Upper lobe of left lung (tissue), 4 donors: ENCODE data around the gene PAX9.

Experiments
- CTCF ChIP-seq, 6 experiments: fragments of 450-650 bp in 4 of 6; fragments of 200-600 bp in 2 of 6; sonication (generic) in 2 of 6; IDR thresholded peaks; one replicate each; pipeline ENCODE4 v1.5.1; 2016 to 2019; ENCODE audit warnings: antibody characterized with exemption in 6 of 6
- POLR2A ChIP-seq, 4 donors: fragments of 450-650 bp; IDR thresholded peaks; one replicate each; pipeline ENCODE4 v1.5.1; 2016 to 2017; ENCODE audit warnings: antibody characterized with exemption in 4 of 4, mild to moderate bottlenecking in 2 of 4

DNA sequence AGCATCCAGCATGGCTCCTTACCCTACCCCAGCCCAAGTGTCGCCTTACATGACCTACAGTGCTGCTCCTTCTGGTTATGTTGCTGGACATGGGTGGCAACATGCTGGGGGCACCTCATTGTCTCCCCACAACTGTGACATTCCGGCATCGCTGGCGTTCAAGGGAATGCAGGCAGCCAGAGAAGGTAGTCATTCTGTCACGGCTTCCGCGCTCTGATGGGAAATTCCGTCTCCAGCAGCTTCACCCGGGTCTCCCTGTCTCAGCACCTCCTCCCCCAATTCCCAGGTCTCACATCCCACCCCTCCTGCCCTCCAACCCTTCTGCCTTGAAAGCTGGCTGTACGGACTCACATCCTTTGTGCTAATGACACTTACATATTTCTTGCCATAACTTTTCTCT is 14.6 kb downstream of the PAX9 start:
- TF ChIP-seq CTCF (IDR thresholded peaks at IDR 0.05) = no peak
- TF ChIP-seq POLR2A (IDR thresholded peaks at IDR 0.05) = no peak
